Measurements from ENCODE around the gene TRMT6.

TRMT6 gene

GRCh38 chr20:5949943-5950270, 426 bp downstream of the TRMT6 start:
- no peak for DNase-seq (ENCODE audit: low read depth in 2 of 2)

GRCh38 chr20:5947276-5947675, 3.1 kb downstream of the TRMT6 start:
- no peak for DNase-seq (ENCODE audit: low read depth in 2 of 2)

GRCh38 chr20:5945963-5946362, 4.4 kb downstream of the TRMT6 start:
- DNase-seq (ENCODE audit: low read depth in 2 of 2), result no peak

- no peak for DNase-seq (ENCODE audit: low read depth in 2 of 2)
Observed at GRCh38 chr20:5938456-5939029, 11.8 kb downstream of the TRMT6 start.

GRCh38 chr20:5936238-5936637, 14.1 kb downstream of the TRMT6 start:
- no peak for DNase-seq (ENCODE audit: low read depth in 2 of 2)

- no peak for DNase-seq (ENCODE audit: low read depth in 2 of 2)
Observed at GRCh38 chr20:5935384-5935783, 14.9 kb downstream of the TRMT6 start.

GRCh38 chr20:5933802-5934436, 16.4 kb downstream of the TRMT6 start:
- DNase-seq (ENCODE audit: low read depth in 2 of 2), result no peak

GRCh38 chr20:5932796-5933195, 17.5 kb downstream of the TRMT6 start:
- no peak for DNase-seq (ENCODE audit: low read depth in 2 of 2)

GRCh38 chr20:5931411-5931810, 18.9 kb downstream of the TRMT6 start:
- no peak for DNase-seq (ENCODE audit: low read depth in 2 of 2)

GRCh38 chr20:5928836-5929715, 21.3 kb downstream of the TRMT6 start:
- no peak for DNase-seq (ENCODE audit: low read depth in 2 of 2)

- no peak for DNase-seq (ENCODE audit: low read depth in 2 of 2)
Observed at GRCh38 chr20:5927749-5928462, 22.4 kb downstream of the TRMT6 start.

GRCh38 chr20:5925551-5925950, 24.8 kb downstream of the TRMT6 start:
- no peak for DNase-seq (ENCODE audit: low read depth in 2 of 2)

- no peak for DNase-seq (ENCODE audit: low read depth in 2 of 2)
Observed at GRCh38 chr20:5923493-5923892, 26.8 kb downstream of the TRMT6 start.

GRCh38 chr20:5920581-5920980, 29.8 kb downstream of the TRMT6 start:
- no peak for DNase-seq (ENCODE audit: low read depth in 2 of 2)

GRCh38 chr20:5919626-5920544, 30.4 kb downstream of the TRMT6 start:
- no peak for DNase-seq (ENCODE audit: low read depth in 2 of 2)

GRCh38 chr20:5918856-5919625, 31.3 kb downstream of the TRMT6 start:
- no peak for DNase-seq (ENCODE audit: low read depth in 2 of 2)

GRCh38 chr20:5914859-5915258, 35.5 kb downstream of the TRMT6 start:
- DNase-seq (ENCODE audit: low read depth in 2 of 2), result no peak

GRCh38 chr20:5913166-5913565, 37.2 kb downstream of the TRMT6 start:
- DNase-seq (ENCODE audit: low read depth in 2 of 2), result no peak

GRCh38 chr20:5910186-5910585, 40.1 kb downstream of the TRMT6 start:
- DNase-seq (ENCODE audit: low read depth in 2 of 2), result no peak

- no peak for DNase-seq (ENCODE audit: low read depth in 2 of 2)
Observed at GRCh38 chr20:5908981-5909380, 41.4 kb downstream of the TRMT6 start.

GRCh38 chr20:5900908-5901307, 49.4 kb downstream of the TRMT6 start:
- no peak for DNase-seq (ENCODE audit: low read depth in 2 of 2)

All from stimulated activated CD4-positive, alpha-beta T cell treated with anti-CD3 and anti-CD28 coated beads, Interleukin-1b, Interleukin-23, amount 100 ng/mL, for 1 hour (primary cell).